HEK293 (cell line): ENCODE measurements around the gene SLC2A5.

ENCODE experiments used
- BCL11A ChIP-seq: fragments of 450-650 bp; formaldehyde crosslinking; IDR thresholded peaks from 2 replicates; pipeline ENCODE4 v1.5.1; 2016; ENCODE audit warnings: low read depth, missing biosample characterization, missing genetic modification characterization
- BCL11B ChIP-seq: fragments of 450-650 bp; formaldehyde crosslinking; IDR thresholded peaks from 2 replicates; pipeline ENCODE4 v1.5.1; 2016; ENCODE audit warnings: low read depth, missing biosample characterization, missing genetic modification characterization
- SP7 ChIP-seq: fragments of 450-650 bp; formaldehyde crosslinking; IDR thresholded peaks from 2 replicates; pipeline ENCODE4 v1.5.1; 2016; ENCODE audit warnings: missing biosample characterization, missing genetic modification characterization
- ZNF121 ChIP-seq: fragments of 450-650 bp; formaldehyde crosslinking; IDR thresholded peaks from 2 replicates; pipeline ENCODE4 v1.5.1; 2016; ENCODE audit warnings: missing biosample characterization, missing genetic modification characterization
- ZNF221 ChIP-seq: fragments of 450-650 bp; formaldehyde crosslinking; IDR thresholded peaks from 2 replicates; pipeline ENCODE4 v1.5.1; 2017; ENCODE audit warnings: missing biosample characterization, missing genetic modification characterization, borderline replicate concordance
- ZNF23 ChIP-seq: fragments of 450-650 bp; formaldehyde crosslinking; IDR thresholded peaks from 2 replicates; pipeline ENCODE4 v1.5.1; 2016; ENCODE audit warnings: missing biosample characterization, missing genetic modification characterization, borderline replicate concordance
- ZNF785 ChIP-seq: fragments of 450-650 bp; formaldehyde crosslinking; IDR thresholded peaks from 2 replicates; pipeline ENCODE4 v1.5.1; 2016; ENCODE audit warnings: missing biosample characterization, missing genetic modification characterization
- TF ChIP-seq, protein P1 (sequence below): fragments of 450-650 bp; formaldehyde crosslinking; IDR thresholded peaks from 2 replicates; pipeline ENCODE4 v1.5.1; 2016; ENCODE audit warnings: missing biosample characterization, missing genetic modification characterization, low read depth
- TF ChIP-seq, protein P2 (sequence below): fragments of 450-650 bp; formaldehyde crosslinking; IDR thresholded peaks from 2 replicates; pipeline ENCODE4 v1.5.1; 2016; ENCODE audit warnings: missing biosample characterization, missing genetic modification characterization
- TF ChIP-seq, protein P3 (sequence below): fragments of 450-650 bp; formaldehyde crosslinking; IDR thresholded peaks from 2 replicates; pipeline ENCODE4 v1.5.0; 2017; ENCODE audit warnings: missing biosample characterization, missing genetic modification characterization, borderline replicate concordance
- TF ChIP-seq, protein P4 (sequence below): fragments of 450-650 bp; formaldehyde crosslinking; IDR thresholded peaks from 2 replicates; pipeline ENCODE4 v1.5.1; 2016; ENCODE audit warnings: missing biosample characterization, missing genetic modification characterization
- TF ChIP-seq, protein P5 (sequence below): fragments of 450-650 bp; formaldehyde crosslinking; optimal IDR thresholded peaks from 2 replicates; pipeline ENCODE3; 2016; ENCODE audit warnings: missing biosample characterization, mild to moderate bottlenecking, missing genetic modification characterization
- TF ChIP-seq, protein P6 (sequence below): fragments of 450-650 bp; formaldehyde crosslinking; IDR thresholded peaks from 2 replicates; pipeline ENCODE4 v1.5.1; 2016; ENCODE audit warnings: missing biosample characterization, missing genetic modification characterization

DNA sequence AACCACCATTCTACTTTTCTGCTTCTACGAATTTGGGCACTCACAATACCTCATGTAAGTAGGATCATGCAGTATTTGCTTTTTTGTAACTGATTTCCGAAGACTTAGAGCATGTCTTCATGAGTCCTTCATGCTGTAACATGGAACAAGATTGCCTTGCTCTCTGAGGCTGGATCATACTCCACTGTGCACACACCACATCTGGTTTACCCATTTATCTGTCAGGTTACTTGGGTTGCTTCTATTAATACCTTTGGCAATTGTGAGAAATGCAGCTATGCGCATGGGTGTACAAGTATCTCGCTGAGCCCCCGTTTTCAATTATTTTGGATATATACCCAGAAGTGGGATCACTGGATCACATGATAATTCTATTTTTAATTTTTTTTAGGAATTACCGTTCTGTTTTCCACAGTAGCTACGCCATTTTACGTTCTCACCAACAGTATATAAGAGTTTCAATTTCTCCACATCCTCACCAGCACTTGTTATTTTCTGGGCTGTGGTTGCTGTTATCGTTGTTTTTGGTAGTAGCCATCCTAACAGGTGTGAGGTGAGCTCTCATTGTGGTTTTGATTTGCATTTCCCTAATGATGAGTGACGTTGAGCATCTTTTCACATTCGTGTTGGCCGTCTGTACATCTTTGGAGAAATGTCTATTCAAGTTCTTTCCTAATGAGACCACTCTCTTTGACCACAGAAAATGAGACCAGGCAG lies 10.7 kb upstream of the SLC2A5 start:
- TF ChIP-seq, protein P1, sequence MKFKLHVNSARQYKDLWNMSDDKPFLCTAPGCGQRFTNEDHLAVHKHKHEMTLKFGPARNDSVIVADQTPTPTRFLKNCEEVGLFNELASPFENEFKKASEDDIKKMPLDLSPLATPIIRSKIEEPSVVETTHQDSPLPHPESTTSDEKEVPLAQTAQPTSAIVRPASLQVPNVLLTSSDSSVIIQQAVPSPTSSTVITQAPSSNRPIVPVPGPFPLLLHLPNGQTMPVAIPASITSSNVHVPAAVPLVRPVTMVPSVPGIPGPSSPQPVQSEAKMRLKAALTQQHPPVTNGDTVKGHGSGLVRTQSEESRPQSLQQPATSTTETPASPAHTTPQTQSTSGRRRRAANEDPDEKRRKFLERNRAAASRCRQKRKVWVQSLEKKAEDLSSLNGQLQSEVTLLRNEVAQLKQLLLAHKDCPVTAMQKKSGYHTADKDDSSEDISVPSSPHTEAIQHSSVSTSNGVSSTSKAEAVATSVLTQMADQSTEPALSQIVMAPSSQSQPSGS (tag by site-specific recombination): no peak
- TF ChIP-seq, protein P2, sequence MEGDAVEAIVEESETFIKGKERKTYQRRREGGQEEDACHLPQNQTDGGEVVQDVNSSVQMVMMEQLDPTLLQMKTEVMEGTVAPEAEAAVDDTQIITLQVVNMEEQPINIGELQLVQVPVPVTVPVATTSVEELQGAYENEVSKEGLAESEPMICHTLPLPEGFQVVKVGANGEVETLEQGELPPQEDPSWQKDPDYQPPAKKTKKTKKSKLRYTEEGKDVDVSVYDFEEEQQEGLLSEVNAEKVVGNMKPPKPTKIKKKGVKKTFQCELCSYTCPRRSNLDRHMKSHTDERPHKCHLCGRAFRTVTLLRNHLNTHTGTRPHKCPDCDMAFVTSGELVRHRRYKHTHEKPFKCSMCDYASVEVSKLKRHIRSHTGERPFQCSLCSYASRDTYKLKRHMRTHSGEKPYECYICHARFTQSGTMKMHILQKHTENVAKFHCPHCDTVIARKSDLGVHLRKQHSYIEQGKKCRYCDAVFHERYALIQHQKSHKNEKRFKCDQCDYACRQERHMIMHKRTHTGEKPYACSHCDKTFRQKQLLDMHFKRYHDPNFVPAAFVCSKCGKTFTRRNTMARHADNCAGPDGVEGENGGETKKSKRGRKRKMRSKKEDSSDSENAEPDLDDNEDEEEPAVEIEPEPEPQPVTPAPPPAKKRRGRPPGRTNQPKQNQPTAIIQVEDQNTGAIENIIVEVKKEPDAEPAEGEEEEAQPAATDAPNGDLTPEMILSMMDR (tag by site-specific recombination): no peak
- TF ChIP-seq, protein P3, sequence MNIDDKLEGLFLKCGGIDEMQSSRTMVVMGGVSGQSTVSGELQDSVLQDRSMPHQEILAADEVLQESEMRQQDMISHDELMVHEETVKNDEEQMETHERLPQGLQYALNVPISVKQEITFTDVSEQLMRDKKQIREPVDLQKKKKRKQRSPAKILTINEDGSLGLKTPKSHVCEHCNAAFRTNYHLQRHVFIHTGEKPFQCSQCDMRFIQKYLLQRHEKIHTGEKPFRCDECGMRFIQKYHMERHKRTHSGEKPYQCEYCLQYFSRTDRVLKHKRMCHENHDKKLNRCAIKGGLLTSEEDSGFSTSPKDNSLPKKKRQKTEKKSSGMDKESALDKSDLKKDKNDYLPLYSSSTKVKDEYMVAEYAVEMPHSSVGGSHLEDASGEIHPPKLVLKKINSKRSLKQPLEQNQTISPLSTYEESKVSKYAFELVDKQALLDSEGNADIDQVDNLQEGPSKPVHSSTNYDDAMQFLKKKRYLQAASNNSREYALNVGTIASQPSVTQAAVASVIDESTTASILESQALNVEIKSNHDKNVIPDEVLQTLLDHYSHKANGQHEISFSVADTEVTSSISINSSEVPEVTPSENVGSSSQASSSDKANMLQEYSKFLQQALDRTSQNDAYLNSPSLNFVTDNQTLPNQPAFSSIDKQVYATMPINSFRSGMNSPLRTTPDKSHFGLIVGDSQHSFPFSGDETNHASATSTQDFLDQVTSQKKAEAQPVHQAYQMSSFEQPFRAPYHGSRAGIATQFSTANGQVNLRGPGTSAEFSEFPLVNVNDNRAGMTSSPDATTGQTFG (tag by site-specific recombination): no peak
- no peak for TF ChIP-seq BCL11B (tag by site-specific recombination)
- TF ChIP-seq, protein P4, sequence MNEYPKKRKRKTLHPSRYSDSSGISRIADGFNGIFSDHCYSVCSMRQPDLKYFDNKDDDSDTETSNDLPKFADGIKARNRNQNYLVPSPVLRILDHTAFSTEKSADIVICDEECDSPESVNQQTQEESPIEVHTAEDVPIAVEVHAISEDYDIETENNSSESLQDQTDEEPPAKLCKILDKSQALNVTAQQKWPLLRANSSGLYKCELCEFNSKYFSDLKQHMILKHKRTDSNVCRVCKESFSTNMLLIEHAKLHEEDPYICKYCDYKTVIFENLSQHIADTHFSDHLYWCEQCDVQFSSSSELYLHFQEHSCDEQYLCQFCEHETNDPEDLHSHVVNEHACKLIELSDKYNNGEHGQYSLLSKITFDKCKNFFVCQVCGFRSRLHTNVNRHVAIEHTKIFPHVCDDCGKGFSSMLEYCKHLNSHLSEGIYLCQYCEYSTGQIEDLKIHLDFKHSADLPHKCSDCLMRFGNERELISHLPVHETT (tag by site-specific recombination): no peak
- TF ChIP-seq ZNF23: no peak
- TF ChIP-seq ZNF221 (tag by site-specific recombination): no peak
- no peak for TF ChIP-seq SP7 (tag by site-specific recombination)
- TF ChIP-seq BCL11A: no peak
- TF ChIP-seq, protein P5, sequence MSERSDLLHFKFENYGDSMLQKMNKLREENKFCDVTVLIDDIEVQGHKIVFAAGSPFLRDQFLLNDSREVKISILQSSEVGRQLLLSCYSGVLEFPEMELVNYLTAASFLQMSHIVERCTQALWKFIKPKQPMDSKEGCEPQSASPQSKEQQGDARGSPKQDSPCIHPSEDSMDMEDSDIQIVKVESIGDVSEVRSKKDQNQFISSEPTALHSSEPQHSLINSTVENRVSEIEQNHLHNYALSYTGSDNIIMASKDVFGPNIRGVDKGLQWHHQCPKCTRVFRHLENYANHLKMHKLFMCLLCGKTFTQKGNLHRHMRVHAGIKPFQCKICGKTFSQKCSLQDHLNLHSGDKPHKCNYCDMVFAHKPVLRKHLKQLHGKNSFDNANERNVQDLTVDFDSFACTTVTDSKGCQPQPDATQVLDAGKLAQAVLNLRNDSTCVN (tag by site-specific recombination): no peak
- no peak for TF ChIP-seq ZNF121 (tag by site-specific recombination)
- no peak for TF ChIP-seq ZNF785 (tag by site-specific recombination)
- TF ChIP-seq, protein P6, sequence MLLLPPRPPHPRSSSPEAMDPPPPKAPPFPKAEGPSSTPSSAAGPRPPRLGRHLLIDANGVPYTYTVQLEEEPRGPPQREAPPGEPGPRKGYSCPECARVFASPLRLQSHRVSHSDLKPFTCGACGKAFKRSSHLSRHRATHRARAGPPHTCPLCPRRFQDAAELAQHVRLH (tag by site-specific recombination): no peak
